SK-N-SH (cell line): ENCODE data around the gene PCYOX1L.

Experiments used
- MXI1 ChIP-seq: IDR thresholded peaks from 2 replicates; pipeline ENCODE4 v1.6.1; 2012; ENCODE audit warnings: mild to moderate bottlenecking, low read depth, low read length, improper control_type of control experiment
- NRF1 ChIP-seq: IDR thresholded peaks from 2 replicates; pipeline ENCODE4 v1.6.1; 2012; ENCODE audit warnings: low read depth, mild to moderate bottlenecking, low read length
- POLR2AphosphoS5 ChIP-seq: IDR thresholded peaks from 2 replicates; pipeline ENCODE4 v1.6.1; 2012; ENCODE audit warnings: low read depth, low read length
- SMC3 ChIP-seq: IDR thresholded peaks from 2 replicates; pipeline ENCODE4 v1.6.1; 2012; ENCODE audit warnings: low read depth, low read length, improper control_type of control experiment
- TF ChIP-seq, protein P1 (sequence below): fragments of 200-600 bp; sonication (generic); IDR thresholded peaks from 2 replicates; pipeline ENCODE4 v1.6.1; 2017; ENCODE audit warnings: antibody characterized with exemption, mild to moderate bottlenecking, moderate library complexity
- TF ChIP-seq, protein P2 (sequence below): IDR thresholded peaks from 2 replicates; pipeline ENCODE4 v1.4.0; 2012; ENCODE audit warnings: low read depth

DNA sequence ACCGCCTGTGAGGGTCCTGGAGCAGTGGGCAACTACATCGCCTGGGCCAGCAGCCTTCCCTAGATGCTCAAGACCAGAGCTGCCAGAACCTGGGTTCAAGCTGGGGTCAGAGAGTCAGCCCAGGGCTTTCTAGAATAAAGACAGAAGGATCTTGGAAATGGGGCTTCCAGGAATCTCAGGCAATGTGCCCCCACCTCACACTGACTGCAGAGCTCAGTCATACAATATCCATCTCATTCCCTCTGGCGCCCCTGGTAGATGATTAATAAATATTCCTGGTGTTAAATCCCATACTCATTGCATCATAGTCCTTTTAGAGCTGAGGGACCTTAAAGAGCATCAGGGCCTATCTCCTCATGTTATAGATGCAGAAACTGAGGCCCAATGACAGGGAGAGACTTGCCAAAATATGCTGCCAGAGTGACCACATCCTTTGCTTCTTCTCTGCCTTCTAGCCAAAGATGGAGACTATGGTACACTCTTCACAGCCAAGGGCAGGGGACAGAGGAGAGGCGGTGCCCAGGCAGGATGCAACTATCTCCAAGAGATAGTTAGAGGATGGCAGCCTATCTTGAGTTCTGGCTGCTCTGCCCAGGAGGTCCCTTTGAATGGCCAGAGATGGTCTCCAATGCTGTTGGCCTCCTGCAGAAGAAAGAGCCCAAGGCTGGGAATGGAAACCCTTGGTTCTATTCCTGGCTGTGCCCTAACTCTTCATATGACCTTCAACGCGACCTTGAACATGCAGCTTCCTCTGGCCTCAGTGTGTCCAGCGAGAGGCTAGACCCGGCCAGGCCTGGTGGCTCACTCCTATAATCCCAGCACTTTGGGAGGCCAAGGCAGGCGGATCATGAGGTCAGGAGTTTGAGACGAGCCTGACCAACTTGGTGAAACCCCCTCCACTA, 57.5 kb downstream of the PCYOX1L start:
- no peak for TF ChIP-seq SMC3
- no peak for TF ChIP-seq POLR2AphosphoS5
- TF ChIP-seq MXI1, result no peak
- TF ChIP-seq, protein P1, sequence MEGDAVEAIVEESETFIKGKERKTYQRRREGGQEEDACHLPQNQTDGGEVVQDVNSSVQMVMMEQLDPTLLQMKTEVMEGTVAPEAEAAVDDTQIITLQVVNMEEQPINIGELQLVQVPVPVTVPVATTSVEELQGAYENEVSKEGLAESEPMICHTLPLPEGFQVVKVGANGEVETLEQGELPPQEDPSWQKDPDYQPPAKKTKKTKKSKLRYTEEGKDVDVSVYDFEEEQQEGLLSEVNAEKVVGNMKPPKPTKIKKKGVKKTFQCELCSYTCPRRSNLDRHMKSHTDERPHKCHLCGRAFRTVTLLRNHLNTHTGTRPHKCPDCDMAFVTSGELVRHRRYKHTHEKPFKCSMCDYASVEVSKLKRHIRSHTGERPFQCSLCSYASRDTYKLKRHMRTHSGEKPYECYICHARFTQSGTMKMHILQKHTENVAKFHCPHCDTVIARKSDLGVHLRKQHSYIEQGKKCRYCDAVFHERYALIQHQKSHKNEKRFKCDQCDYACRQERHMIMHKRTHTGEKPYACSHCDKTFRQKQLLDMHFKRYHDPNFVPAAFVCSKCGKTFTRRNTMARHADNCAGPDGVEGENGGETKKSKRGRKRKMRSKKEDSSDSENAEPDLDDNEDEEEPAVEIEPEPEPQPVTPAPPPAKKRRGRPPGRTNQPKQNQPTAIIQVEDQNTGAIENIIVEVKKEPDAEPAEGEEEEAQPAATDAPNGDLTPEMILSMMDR, result no peak
- TF ChIP-seq, protein P2, sequence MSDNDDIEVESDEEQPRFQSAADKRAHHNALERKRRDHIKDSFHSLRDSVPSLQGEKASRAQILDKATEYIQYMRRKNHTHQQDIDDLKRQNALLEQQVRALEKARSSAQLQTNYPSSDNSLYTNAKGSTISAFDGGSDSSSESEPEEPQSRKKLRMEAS, result no peak
- TF ChIP-seq NRF1, result no peak
